Hippocampal formation (tissue), 2 donors: ENCODE measurements around the gene MAD1L1.
"Not testable (repeated sequence)": the region's sequence is repeated elsewhere in the genome, so short reads cannot be mapped to it uniquely, and the experiment has no call there.

Experiments used
- DNase-seq, 2 donors: peaks; one replicate each; lab custom pipeline; 2025; lab: John Stamatoyannopoulos, UW

Gene MAD1L1

GRCh38 chr7:1971946-1972654 is 260.6 kb downstream of the MAD1L1 start:
- no peak for DNase-seq

DNA sequence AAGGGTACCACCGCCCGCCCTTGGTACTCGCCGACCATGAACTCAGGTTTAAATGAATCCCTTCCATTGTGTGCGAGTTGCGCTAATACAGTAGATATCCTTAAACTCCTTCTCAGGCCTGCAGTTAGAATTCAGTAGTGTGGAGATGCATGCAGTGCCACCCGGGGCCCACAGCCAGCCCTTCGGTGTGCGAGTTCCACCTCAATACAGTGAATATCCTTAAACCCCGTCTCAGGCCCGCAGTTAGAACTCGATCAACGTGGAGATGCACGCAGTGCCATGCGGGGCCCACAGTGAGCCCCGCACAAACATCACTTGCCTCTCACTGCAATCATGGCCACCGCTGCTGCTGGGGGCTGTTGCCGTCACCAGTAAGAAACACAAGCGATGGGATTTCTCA is 261.9 kb downstream of the MAD1L1 start:
- DNase-seq, result no peak

DNA sequence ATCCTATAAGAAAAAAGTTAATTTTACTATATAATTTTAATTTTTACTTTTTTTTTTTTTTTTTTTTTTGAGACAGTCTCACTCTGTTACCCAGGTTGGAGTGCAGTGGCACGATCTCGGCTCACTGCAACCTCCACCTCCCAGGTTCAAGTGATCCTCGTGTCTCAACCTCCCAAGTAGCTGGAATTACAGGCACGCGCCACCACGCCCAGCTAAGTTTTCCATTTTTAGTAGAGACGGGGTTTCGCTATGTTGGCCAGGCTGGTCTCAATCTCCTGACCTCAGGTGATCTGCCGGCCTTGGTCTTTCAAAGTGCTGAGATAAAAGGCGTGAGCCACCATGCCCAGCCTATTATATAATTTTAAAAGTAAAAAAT is 262.5 kb downstream of the MAD1L1 start:
- DNase-seq, result not testable (repeated sequence)

- DNase-seq, result no peak
Observed at GRCh38 chr7:1969459-1970284, 263.1 kb downstream of the MAD1L1 start.

- DNase-seq, result no peak
Observed at GRCh38 chr7:1968397-1969111, 264.2 kb downstream of the MAD1L1 start.

DNA sequence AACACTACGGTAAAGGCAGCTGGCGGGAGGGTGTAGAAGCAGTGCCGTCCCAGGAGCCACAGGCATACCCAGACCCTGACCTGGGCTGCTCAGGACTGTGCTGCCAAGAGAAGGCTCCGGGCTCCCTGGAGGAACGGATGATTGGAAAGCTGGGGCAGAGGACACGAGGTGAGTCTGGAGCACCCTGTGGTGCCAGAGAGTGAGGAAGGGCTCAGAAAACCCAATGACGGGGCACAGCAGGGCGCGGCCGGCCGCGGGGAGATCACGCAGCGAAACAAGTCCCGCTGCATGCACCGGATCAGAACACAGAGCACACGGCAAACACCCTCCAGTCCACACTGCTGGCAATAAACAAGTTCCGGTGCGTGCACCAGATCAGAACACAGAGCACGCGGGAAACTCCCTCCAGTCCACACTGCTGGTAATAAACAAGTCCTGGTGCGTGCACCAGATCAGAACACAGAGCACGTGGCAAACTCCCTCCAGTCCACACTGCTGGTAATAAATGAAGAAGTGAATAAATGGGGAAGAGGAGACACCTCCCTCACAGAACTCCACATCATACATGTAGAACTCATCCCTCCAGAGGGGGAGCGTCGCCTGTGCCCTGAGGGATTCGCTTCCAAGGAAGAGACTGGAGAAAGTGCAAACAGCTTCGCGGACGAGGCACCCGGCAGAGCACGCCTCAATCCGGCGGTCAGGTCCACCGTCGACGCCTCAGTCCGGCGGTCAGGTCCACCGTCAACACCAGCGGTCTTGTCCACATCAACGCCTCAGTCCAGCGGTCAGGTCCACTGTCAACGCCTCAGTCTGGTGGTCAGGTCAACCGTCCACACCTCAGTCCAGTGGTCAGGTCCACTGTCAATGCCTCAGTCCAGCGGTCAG is 265.0 kb downstream of the MAD1L1 start:
- DNase-seq, result no peak

- DNase-seq, result no peak
Observed at GRCh38 chr7:1966631-1967200, 266.0 kb downstream of the MAD1L1 start.

GRCh38 chr7:1965579-1966294 is 267.0 kb downstream of the MAD1L1 start:
- no peak for DNase-seq

GRCh38 chr7:1964913-1965578 is 267.7 kb downstream of the MAD1L1 start:
- no peak for DNase-seq

GRCh38 chr7:1964211-1964912 is 268.4 kb downstream of the MAD1L1 start:
- no peak for DNase-seq

- DNase-seq, result no peak
Observed at GRCh38 chr7:1963575-1963974, 269.2 kb downstream of the MAD1L1 start.

DNA sequence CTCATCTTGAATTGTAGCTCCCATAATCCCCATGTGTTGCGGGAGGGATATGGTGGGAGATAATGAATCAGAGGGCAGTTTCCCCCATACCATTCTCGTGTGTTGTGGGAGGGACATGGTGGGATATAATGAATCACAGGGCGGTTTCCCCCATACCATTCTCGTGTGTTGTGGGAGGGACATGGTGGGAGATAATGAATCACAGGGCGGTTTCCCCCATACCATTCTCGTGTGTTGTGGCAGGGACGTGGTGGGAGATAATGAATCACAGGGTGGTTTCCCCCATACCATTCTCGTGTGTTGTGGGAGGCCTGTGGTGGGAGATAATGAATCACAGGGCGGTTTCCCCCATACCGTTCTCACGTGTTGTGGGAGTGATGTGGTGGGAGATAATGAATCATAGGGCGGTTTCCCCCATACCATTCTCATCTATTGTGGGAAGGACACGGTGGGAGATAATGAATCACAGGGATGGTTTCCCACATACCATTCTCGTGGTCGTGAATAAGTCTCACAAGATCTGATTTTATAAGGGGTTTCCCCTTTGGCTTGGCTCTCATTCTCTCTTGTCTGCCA is 271.0 kb downstream of the MAD1L1 start:
- no peak for DNase-seq

- DNase-seq, result no peak
Observed at GRCh38 chr7:1959305-1959704, 273.4 kb downstream of the MAD1L1 start.

- no peak for DNase-seq
Observed at GRCh38 chr7:1957471-1958225, 275.1 kb downstream of the MAD1L1 start.

DNA sequence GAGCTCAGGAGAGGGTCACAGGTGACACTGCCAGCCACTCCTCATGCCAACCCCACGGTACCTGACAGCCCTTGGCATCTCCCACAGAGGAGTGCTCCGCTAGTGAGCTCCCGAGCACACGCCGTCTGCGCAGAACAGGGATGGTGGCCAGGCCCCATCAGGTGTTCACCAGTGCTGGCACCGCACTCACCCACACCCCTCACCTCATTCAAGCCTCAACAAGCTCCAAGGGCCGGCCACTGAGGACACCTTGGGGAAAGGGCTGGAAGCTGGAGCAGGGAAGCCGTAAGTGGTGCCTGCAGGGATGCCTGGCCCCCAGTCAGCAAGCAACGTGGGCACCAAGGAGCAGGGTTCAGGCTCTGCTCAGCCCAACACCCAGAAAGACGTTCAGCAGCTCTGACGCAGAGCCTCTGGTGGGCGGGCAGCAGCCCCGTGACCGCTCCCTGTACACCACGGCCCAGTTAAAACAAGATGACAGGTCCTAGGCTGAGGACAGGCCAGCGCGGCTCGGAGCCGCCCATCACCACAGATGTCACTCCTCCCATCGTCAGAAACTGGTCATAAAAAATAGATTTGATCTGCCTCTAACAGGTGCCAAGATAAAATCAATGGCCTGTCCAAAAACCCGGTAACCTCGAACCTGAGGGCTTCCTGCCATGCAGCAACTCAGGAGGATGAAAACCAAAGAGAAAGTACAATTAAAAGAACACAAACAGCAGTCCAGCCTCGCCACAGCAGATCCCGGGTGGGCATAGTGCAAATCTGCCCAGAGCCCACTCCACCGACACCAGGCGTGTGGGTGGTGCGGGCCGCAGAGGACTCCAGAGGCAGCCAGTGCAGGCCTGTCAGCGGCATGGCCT is 275.9 kb downstream of the MAD1L1 start:
- no peak for DNase-seq

DNA sequence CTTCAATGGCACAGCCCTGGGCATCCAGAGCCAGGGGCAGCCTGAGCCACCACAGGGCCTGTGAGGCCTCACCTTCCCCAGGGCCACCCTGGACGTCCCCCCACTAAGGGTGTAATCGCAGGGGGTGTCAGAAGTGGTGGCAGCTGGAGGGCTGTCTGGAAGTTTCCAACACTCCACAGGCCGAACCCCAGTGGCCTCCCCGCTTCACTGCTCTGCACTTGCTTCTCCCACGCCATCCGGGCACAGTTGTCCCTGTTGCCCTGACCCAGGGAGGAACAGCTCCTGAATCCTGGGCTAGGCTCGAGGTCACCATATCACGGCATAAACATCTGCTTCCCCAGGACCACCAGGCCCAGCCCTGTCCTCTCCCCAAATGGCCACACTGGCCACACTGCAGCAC is 276.6 kb downstream of the MAD1L1 start:
- no peak for DNase-seq

GRCh38 chr7:1954366-1955004 is 278.3 kb downstream of the MAD1L1 start:
- no peak for DNase-seq
